ENCODE results near the gene NFS1.

NFS1 gene

GRCh38 chr20:35661053-35661452 lies 38.1 kb downstream of the NFS1 start:
- Histone ChIP-seq H3K27me3 (ENCODE audit: insufficient read depth, low read depth) (no peaks in the 10 kb centered on the region), H4K20me1 (ENCODE audit: insufficient read depth) (peaks cover 71% of the 10 kb centered on the region)
- no peak for TF ChIP-seq CTCF (conservative IDR thresholded peaks at IDR 0.05; ENCODE audit: low read depth, low read length)

GRCh38 chr20:35660122-35660937 lies 38.8 kb downstream of the NFS1 start:
- H3K36me3 ChIP-seq (ENCODE audit: insufficient read depth) = no peaks in the 10 kb centered on the region
- H3K27me3 ChIP-seq (ENCODE audit: insufficient read depth, low read depth) = no peaks in the 10 kb centered on the region
- H3K4me3 ChIP-seq (IDR thresholded peaks at IDR 0.05; ENCODE audit: insufficient read depth, low read depth, low read length) = no peak overlapping the region
- H3K79me2 ChIP-seq (ENCODE audit: insufficient read depth, low read depth) = peaks cover 95% of the 10 kb centered on the region
- no peak overlapping the region for H2AFZ ChIP-seq (ENCODE audit: low read depth)
- peaks cover 64% of the 10 kb centered on the region for H3K4me1 ChIP-seq (ENCODE audit: low read depth, poor library complexity, severe bottlenecking)
- H3K27ac ChIP-seq = peak overlapping the region; percentile 4; the same call in 1 of the 2 replicates
- H3K9ac ChIP-seq = no peak overlapping the region
- TF ChIP-seq CTCF (conservative IDR thresholded peaks at IDR 0.05; ENCODE audit: low read depth, low read length) = no peak
- H3K4me2 ChIP-seq = peak overlapping the region; percentile 80
- peaks cover 78% of the 10 kb centered on the region for H4K20me1 ChIP-seq (ENCODE audit: insufficient read depth)

More at GRCh38 chr20:35661053-35661452, 38.1 kb downstream of the NFS1 start:
- H2AFZ ChIP-seq (ENCODE audit: low read depth) = no peak overlapping the region
- peak overlapping the region; percentile 80 for H3K4me2 ChIP-seq
- peak overlapping the region; percentile 3; the same call in 1 of the 2 replicates for H3K9ac ChIP-seq
- H3K36me3 ChIP-seq (ENCODE audit: insufficient read depth) = no peaks in the 10 kb centered on the region
- no peak overlapping the region for H3K4me3 ChIP-seq (IDR thresholded peaks at IDR 0.05; ENCODE audit: insufficient read depth, low read depth, low read length)
- H3K79me2 ChIP-seq (ENCODE audit: insufficient read depth, low read depth) = peaks cover 88% of the 10 kb centered on the region
- peaks cover 64% of the 10 kb centered on the region for H3K4me1 ChIP-seq (ENCODE audit: low read depth, poor library complexity, severe bottlenecking)
- peak overlapping the region; percentile 4; the same call in 1 of the 2 replicates for H3K27ac ChIP-seq

GRCh38 chr20:35657271-35657670 lies 41.9 kb downstream of the NFS1 start:
- peaks cover 100% of the 10 kb centered on the region for H3K79me2 ChIP-seq (ENCODE audit: insufficient read depth, low read depth)
- H3K9ac ChIP-seq = no peak overlapping the region
- H4K20me1 ChIP-seq (ENCODE audit: insufficient read depth) = peaks cover 69% of the 10 kb centered on the region
- no peak overlapping the region for H2AFZ ChIP-seq (ENCODE audit: low read depth)
- H3K4me2 ChIP-seq = no peak overlapping the region
- peaks cover 6% of the 10 kb centered on the region; the same call in 1 of the 2 replicates for H3K36me3 ChIP-seq (ENCODE audit: insufficient read depth)
- H3K4me1 ChIP-seq (ENCODE audit: low read depth, poor library complexity, severe bottlenecking) = peaks cover 53% of the 10 kb centered on the region
- no peak overlapping the region for H3K27ac ChIP-seq
- no peak overlapping the region for H3K4me3 ChIP-seq (IDR thresholded peaks at IDR 0.05; ENCODE audit: insufficient read depth, low read depth, low read length)
- H3K27me3 ChIP-seq (ENCODE audit: insufficient read depth, low read depth) = no peaks in the 10 kb centered on the region
- TF ChIP-seq CTCF (conservative IDR thresholded peaks at IDR 0.05; ENCODE audit: low read depth, low read length) = no peak

GRCh38 chr20:35654415-35654814 lies 44.7 kb downstream of the NFS1 start:
- no peak overlapping the region for H2AFZ ChIP-seq (ENCODE audit: low read depth)
- no peak overlapping the region for H3K27ac ChIP-seq
- peaks cover 36% of the 10 kb centered on the region for H3K4me1 ChIP-seq (ENCODE audit: low read depth, poor library complexity, severe bottlenecking)
- H3K4me3 ChIP-seq (IDR thresholded peaks at IDR 0.05; ENCODE audit: insufficient read depth, low read depth, low read length) = no peak overlapping the region
- no peaks in the 10 kb centered on the region for H3K27me3 ChIP-seq (ENCODE audit: insufficient read depth, low read depth)
- peaks cover 100% of the 10 kb centered on the region for H3K79me2 ChIP-seq (ENCODE audit: insufficient read depth, low read depth)
- H3K9ac ChIP-seq = no peak overlapping the region
- H3K4me2 ChIP-seq = no peak overlapping the region
- no peak for TF ChIP-seq CTCF (conservative IDR thresholded peaks at IDR 0.05; ENCODE audit: low read depth, low read length)
- H4K20me1 ChIP-seq (ENCODE audit: insufficient read depth) = peaks cover 49% of the 10 kb centered on the region
- H3K36me3 ChIP-seq (ENCODE audit: insufficient read depth) = peaks cover 6% of the 10 kb centered on the region; the same call in 1 of the 2 replicates

All from KMS-11 (cell line).